Epithelial cell of prostate (primary cell): Measurements from ENCODE around the gene STX8.

Experiments used
- DNase-seq: peaks from one replicate; pipeline ENCODE4 v3.0.0-alpha.2; 2011; ENCODE audit warnings: low read depth, low spot score
- H3K27ac ChIP-seq: fragments of 450-650 bp; 2 replicates; pipeline ENCODE4 v1.5.1; 2017; ENCODE audit warnings: mild to moderate bottlenecking

Gene STX8

DNA sequence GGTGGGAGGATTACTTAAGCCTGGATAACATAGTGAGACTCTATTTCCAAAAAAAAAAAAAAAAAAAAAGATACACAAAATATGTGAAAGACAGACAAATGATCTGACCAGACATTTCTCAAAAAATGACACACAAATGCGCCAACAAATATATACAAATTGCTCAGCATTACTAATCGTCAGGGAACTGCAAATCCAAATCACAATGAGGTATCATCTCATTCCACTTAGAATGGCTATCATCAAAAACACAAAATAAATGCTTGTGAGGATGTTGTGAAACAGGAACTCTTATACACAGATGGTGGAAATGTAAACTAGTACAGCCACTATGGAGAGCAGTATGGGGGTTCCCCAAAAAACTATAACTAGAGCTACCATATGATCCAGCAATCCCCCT lies 62.4 kb downstream of the STX8 start:
- H3K27ac ChIP-seq: peak overlapping the region; percentile 63
- no peak for DNase-seq

DNA sequence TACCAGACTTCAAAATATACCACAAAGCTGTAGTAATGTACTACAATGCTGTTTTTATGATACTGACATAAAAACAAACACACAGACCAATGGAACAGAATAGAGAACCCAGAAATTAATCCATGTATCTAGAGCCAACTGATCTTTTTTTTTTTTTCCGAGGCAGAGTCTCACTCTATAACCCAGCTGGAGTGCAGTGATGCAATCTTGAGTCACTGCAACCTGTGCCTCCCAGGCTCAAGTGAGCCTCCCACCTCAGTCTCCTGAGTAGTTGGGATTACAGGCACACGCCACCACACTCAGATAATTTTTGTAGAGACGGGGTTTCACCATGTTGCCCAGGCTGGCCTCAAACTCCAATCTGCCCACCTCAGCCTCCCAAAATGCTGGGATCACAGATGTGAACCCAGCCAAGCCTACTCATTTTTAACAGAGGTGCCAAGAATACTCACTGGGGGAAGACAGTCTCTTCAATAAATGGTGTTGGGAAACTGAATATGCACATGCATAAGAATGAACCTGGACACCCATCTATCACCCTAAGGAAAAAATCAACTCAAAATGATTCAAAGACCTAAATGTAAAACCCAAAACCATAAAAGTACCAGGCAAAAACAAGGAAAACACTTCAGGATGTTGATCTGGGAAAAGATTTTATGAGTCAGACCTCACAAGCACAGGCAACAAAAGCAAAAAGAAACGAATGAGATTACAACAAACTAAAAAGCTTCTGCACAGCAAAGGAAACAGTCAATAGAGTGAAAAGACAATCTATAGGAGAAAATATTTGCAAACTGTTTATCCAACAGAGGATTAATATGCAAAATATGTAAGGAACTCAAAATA lies 63.1 kb downstream of the STX8 start:
- peak; percentile 45 for DNase-seq
- H3K27ac ChIP-seq: peak overlapping the region; percentile 63

DNA sequence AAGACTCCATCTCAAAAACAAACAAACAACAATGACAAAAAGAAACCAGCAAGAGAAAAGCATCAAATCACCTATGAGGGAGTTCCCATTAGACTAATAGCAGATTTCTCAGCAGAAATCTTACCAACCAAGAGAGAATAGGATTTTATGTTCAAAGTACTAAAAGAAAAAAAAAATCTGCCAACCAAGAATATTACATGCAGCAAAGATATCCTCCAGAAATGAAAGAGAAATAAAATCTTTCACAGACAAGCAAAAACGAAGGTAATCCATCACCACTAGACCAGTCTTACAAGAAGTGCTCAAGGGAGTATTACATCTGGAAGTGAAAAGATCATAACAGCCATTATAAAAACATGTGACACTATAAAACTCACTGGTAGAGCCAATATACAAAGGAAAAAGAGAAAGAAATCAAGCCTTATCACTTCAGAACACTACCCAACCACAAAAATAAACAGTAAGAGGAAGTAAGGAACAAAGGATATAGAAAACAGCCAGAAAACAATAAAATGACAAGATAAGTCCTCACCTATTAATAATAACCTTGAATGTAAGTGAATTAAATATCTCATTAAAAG lies 66.3 kb downstream of the STX8 start:
- no peak for DNase-seq
- H3K27ac ChIP-seq: no peak overlapping the region

GRCh38 chr17:9499041-9499440 lies 76.6 kb downstream of the STX8 start:
- no peak for DNase-seq
- no peak overlapping the region for H3K27ac ChIP-seq

DNA sequence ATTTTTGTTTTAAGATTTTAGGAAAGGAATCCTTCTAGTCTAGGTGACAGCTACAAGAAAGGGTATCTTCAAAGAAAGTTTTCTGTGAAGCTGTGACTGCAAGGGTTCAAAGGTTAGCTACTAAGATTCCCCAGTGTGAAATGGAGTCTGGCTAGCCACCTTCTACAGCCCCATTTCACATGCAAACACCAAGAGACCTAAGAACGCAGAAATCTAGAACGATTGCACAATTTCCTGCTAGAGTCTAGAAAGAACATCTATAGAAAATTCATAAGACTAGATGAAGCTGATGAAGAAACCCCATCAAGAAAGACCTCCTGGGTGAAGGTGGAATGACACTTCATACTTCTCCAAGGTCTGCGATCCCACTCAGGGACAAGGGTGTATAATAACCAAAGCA lies 77.1 kb downstream of the STX8 start:
- no peak for DNase-seq
- H3K27ac ChIP-seq: no peak overlapping the region

DNA sequence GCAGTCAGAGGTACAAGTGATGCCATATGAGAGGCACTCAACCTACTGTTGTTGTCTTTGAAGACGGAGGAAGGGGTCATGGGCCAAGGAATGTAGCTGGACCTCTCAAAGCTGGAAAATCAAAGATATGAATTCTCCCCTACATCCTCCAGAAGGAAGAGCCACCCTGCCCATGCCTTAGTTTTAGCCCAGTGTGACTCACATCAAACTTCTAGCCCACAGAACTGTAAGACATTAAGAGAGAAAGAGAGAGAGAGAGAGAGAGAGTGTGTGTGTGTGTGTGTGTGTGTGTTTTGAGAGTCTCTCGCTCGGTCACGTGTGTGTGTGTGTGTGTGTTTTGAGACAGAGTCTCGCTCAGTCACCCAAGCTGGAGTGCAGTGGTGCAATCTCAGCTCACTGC lies 87.1 kb downstream of the STX8 start:
- no peak overlapping the region for H3K27ac ChIP-seq
- no peak for DNase-seq

DNA sequence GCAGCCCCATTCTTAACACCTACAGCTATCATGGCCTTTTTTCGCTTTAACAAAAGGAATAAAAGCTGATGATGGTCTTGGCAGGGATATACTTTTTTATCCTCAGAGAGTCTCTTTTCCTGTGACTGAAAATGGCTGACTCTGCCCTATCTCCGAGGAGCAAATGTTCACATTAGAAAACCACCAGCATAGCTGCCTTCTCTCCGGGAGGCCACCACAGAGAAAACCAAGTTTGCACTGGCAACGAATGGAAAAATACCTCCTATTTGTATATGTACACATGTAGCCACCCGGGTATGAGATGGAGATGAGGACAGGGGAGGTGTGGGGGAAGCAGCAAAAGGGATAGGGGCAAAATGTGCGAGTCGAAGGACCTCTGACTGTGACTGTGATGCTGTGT lies 88.2 kb downstream of the STX8 start:
- DNase-seq: no peak
- no peak overlapping the region for H3K27ac ChIP-seq

- no peak for DNase-seq
- peak overlapping the region; percentile 50 for H3K27ac ChIP-seq
These were observed 90.8 kb downstream of the STX8 start for GRCh38 chr17:9484789-9485188.

GRCh38 chr17:9479964-9480363 lies 95.7 kb downstream of the STX8 start:
- DNase-seq: no peak

GRCh38 chr17:9478889-9479288 lies 96.7 kb downstream of the STX8 start:
- DNase-seq: no peak
- H3K27ac ChIP-seq: no peak overlapping the region

More at GRCh38 chr17:9479964-9480363, 95.7 kb downstream of the STX8 start:
- no peak overlapping the region for H3K27ac ChIP-seq

GRCh38 chr17:9475101-9475658 lies 100.4 kb downstream of the STX8 start:
- no peak overlapping the region for H3K27ac ChIP-seq
- no peak for DNase-seq

GRCh38 chr17:9473711-9474110 lies 101.9 kb downstream of the STX8 start:
- no peak for DNase-seq
- H3K27ac ChIP-seq: peak overlapping the region; percentile 32

GRCh38 chr17:9472541-9472940 lies 103.1 kb downstream of the STX8 start:
- no peak for DNase-seq
- no peak overlapping the region for H3K27ac ChIP-seq

GRCh38 chr17:9472094-9472493 lies 103.5 kb downstream of the STX8 start:
- DNase-seq: no peak
- no peak overlapping the region for H3K27ac ChIP-seq

DNA sequence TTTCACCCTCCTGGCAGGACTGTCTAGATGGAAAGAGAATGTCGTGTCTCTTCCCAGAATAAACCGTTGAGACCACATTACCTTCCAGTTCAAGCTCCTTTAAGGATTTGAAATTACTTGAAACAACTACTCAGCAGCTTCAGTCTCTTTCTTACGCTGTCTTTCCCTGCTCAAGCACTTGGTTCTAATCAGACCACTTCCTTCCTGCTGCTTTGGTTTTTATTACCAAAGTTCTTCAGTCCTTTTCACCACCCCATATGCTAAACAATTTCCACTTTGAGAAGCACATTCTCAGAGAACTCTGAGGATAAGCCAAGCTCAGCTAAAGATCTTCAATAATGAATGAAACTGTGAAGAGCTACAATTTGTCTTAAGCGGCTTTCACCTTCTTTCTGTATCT lies 105.4 kb downstream of the STX8 start:
- no peak for DNase-seq
- no peak overlapping the region for H3K27ac ChIP-seq

GRCh38 chr17:9468937-9469336 lies 106.7 kb downstream of the STX8 start:
- DNase-seq: no peak
- no peak overlapping the region for H3K27ac ChIP-seq

GRCh38 chr17:9468532-9468931 lies 107.1 kb downstream of the STX8 start:
- no peak overlapping the region for H3K27ac ChIP-seq
- no peak for DNase-seq

- no peak for DNase-seq
- H3K27ac ChIP-seq: no peak overlapping the region
These were observed 108.1 kb downstream of the STX8 start for GRCh38 chr17:9467518-9467917.

- no peak for DNase-seq
- H3K27ac ChIP-seq: no peak overlapping the region
These were observed 110.3 kb downstream of the STX8 start for GRCh38 chr17:9465210-9465921.

DNA sequence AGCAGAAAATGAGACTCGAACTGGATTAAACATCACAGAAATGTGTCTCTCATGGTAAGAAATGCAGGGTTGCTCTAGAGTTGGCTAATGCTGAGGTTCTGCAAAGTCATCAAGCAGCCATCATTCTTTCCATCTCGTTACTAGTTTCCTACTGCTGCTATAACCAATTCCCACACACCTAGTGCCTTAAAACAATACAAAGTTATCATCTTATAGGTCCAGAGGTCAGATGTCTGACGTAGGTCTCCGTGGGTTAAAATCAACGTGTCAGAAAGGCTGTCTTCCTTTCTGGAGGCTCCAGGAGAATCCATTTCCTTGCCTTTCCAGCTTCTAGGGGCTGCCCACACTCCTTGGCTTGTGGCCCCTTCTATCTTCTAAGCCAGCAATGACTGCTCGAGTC lies 118.6 kb downstream of the STX8 start:
- H3K27ac ChIP-seq: no peak overlapping the region
- DNase-seq: no peak

- DNase-seq: no peak
These were observed 119.3 kb downstream of the STX8 start for GRCh38 chr17:9456330-9456729.

More at GRCh38 chr17:9456330-9456729, 119.3 kb downstream of the STX8 start:
- no peak overlapping the region for H3K27ac ChIP-seq
